HG03432 (cell line): ENCODE measurements around the gene JAKMIP1.
"Not testable (repeated sequence)": the region's sequence is repeated elsewhere in the genome, so short reads cannot be mapped to it uniquely, and the experiment has no call there.

Experiments
- ATAC-seq: cut with Tn5 transposase; IDR thresholded peaks from one replicate; pipeline ENCODE4 v1.9.1; 2021; ENCODE audit warnings: mild to moderate bottlenecking, moderate library complexity; ENCODE audit not compliant: unreplicated experiment

The JAKMIP1 gene

DNA sequence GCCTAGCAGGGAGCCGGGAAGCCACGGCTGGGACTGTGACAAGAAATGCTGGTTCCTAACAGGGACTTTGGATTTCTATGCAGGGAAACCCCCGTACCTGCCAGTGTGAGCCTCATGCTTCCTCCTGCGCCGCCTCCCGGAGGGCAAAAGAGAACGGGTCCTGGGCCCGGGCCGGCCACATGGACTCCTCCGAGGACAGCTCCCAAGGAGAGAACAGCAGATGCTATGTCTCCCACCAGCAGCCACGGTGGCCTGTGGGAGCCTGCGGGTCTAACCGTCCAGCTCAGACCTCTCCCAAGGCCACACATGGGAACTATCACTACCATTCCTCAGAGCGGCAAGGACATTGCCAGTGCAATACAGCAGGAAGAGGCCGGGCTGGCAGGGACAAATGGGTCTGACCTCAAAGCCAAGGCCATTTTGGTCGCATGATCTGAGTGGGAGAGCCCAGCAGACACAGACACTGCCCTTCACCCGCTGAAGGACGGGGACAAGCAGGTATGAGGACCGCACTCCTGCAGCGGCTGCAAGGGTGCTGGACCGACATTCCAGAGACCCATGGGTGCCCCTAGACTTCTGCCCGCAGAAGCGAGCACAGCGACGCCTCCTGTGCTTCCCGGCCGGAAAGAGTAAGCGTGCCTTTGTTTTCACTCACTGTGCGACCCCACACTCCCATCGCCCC is 177.6 kb downstream of the JAKMIP1 start:
- ATAC-seq = no peak

DNA sequence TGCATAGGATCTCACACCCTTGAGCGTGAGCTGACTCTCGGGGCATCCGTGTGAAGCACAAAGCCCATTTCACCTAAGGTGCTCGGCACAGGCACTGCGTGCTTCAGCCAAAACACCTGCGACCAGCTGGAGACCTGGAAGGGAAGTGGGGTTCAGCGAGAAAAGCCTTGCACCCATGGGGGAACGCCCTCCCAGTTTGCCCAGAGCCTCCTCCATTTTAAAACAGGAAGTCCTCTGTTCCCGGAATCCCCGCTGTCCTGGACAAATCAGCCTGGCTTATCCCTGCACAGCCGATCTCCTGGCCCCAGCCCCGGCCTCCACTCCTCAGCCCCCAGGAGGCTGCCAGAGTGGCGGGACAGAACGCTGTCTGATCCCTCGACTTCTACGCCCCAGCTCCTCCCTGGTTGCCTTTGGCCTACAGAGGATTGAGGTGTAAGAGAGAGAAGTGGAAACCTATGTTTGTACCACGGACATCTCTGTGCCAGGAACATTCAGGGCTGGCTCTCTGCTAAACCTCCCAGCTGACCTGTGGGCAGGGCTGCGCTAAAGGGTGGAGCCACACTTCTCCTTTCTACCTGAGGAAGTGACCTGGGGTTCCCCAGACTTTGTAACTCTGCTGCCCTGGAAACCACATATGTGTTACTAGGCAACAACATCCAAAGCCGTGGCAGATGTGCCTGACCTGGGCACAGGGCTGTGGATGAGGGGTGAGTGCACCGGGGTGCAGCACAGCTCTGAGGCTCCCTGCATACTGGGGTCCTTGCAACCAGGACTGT is 178.3 kb downstream of the JAKMIP1 start:
- ATAC-seq = no peak

DNA sequence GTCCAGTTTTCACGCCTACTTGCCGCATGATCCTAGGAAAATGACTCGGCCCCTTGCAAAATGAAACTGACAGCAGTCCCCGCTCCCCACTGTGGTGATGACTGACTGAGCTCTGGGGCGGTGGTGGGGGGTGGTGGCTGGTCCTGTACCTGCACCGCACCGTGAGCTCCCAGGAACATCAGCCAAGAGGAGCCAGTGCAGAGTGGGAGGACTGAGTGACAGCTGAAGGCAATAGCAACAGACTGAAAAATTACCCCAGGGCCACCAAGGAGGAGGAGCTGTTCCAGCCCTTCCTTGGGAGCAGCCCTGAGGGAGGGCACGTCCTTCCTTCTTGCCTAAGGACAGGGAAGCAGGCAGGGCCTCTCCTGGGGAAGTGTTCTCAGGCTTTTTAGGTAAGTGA is 179.7 kb downstream of the JAKMIP1 start:
- no peak for ATAC-seq

DNA sequence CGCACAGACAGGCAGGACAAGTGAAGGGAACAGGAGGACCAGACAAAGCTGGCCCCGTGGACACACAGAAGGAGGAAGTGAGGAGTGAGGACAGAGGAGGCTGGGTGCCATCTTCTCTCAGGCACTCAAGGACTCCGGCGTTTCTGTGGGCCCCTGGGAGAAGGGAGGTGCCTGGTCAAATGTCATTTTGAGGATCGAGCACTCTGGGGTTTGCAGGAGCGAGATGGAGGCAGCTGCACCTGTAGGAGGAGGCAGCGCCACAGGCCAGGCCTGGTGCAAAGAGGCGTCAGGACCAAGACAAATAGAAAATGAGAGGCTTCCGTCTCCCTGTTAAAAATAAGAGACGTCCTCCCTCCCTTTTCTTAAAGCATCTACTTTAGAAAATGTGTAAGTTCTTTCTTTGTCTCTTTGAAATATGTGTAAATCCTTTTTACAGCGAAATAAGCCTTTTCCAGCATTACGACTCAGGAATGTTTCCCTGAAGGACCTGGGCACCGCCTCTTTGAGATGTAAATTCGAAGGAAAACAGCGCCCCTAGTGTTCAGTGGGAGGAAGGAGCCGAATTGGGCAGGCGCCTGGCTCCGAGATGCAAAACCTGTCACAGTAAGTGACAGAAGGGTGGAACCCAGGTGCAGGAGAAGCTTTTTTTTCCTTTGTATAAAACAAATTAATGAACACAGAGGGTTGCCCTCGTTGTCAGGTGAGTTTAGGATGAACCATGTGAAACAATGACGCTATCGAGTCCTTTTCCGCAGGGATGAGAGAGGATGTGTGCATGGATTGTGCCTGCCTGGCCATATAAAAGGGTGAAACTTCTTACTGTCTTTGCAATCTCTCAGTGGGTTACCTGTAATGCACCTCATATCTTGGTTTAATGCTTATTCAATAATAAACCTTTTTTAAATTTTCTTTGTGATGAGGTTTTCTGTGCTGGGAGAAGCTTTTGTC is 180.8 kb downstream of the JAKMIP1 start:
- no peak for ATAC-seq

DNA sequence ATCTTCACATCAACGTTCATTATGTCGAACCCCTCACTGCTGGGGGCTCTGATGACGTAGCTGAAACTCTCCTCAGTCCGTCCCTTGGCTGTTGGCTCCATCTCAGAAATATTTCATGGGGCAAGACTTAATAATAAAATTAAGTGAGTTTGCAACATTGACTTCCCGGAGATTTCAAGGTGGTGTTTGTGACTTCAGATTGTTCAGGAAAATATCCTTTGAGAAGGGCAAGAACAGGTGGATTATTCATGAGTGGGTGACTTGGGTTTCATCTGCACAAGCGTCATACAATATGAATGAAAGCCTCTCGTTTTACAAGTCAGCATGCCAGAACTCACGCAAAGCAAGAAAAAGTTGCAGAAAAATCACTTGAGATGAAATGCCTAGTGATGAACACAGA is 182.0 kb downstream of the JAKMIP1 start, which contains the start of gene C4orf50:
Gene C4orf50, minus strand, starts transcription at position 101 of the 400 bp plus-strand sequence.
- no peak for ATAC-seq

DNA sequence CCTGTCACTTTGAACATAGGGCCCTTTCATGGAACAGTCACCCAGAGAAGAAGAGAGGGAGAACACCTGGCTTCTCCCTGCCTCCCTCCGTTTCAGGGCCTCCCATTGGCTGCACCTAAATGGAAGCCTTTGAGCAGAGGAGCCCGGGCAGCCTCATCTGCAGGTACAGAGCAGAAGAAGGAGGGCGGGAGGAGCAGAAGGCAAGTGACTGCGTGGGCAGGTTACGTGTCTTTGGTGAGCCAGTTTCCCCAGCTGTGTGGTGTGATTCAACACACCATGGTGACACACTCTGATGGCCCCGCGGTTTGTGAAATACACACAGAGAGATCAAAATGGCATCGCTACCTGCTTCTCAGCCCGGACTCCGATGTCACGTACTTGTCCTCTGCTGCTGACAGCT is 182.5 kb downstream of the JAKMIP1 start:
- ATAC-seq = no peak

DNA sequence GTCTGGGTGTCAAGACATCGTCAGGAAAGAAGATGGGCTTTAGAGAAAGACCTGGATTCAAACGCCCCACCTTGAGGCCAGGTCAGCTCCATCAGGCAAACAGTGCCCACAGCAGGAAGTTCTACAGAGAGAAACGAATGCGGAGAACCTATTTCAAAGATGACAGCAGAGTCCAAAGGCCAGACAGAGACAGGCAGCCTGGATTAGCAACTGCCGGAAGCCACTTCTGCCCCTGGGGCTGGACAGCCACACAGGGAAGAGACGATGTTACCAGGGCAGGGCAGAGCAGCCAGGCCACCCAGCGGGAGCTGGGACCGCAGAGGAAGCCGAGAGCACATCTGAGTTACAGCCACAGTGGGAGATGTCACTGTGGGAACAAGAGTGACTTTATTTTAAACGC is 183.3 kb downstream of the JAKMIP1 start:
- no peak for ATAC-seq

DNA sequence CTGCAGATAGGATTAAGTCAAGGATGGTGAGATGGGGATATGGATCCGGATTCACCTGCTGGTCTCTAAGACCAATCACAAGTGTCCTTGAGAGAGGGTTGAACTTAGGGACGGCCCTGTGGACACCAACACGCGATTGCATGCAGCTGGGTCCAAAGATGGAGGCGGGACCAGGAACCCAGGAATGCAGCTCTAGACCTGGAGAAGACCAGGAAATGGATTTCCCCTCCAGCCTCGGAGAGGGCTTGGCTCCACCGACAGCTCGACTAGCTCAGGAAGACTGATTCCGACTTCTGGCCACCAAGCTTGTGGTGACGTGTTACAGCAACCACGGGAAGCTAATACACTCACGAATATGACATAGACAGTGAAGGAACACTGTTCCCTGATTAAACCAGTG is 186.8 kb downstream of the JAKMIP1 start:
- no peak for ATAC-seq

DNA sequence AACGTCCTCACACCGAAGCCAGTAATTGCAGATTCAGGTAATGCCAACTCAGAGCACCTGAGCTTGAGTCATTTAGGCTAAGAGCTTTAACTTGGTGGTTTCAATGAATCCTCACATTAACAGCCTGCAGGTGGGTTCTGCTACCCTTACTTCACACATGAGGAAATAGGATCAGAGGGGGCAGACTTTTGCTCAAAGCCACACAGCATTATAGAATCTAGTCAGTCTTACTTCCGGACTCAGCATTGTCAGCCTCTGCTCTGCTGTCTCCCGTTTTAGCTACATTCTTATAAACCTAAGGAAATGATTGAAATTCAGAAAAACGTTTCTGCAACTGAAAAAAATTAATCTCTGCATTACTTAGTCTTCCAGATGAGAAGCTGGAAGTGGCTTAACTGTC is 188.1 kb downstream of the JAKMIP1 start:
- no peak for ATAC-seq

DNA sequence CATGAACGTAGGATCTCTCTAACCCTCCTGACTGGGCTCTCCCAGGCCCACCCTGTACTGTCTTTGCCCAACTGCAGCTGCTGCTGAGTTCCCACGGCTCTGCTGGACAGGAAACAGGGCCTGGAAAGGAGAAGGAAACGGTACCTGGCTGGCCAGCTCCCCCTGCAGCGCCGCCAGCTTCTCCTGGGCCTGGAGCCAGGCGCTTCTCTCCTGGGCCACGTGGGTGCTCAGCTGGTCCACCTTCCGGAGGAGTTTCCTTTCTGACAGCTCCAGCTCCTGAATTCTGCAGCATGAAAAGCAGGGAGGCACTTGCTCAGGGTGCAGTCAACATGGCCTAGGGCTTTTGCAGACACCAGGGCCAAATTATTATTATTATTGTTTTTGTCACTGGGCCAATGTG is 188.7 kb downstream of the JAKMIP1 start:
- no peak for ATAC-seq

DNA sequence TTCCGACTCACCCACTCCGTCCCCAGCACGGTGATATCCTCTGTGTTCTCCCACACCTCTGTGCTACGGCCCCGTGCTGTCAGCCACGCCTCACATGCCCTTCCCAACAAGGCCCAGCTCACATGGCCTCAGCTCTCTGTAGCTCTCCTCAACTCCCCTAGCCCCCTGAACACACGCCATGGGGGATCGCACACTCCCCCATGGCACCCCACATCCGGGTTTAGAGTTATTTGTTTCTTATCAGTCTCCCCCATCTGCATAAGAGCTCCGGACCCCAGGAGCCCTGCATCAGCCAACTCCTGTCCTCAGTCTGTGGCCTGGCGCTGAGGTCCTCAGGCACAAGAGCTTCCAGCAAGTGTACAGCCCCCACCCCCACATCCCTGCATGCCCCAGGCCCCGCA is 189.1 kb downstream of the JAKMIP1 start:
- ATAC-seq = no peak

DNA sequence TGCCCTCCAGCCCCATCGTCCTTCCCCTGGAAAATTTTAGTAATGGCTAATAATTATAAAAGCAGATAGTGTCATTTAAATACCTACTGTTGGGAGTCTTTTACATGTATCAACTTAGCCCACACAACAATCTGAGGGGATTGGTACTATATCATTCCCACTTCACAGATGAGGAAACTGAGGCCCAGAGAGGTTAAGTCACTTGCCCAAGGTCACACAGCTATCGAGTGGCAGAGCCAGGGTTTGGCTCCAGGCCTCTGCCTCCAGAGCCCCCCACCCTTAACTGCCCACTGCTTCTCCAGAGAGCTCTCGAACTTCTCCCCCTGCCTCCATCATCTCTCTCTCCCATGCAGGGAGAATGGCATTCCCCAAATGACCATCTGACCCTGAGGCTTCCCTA is 189.6 kb downstream of the JAKMIP1 start:
- ATAC-seq = no peak

DNA sequence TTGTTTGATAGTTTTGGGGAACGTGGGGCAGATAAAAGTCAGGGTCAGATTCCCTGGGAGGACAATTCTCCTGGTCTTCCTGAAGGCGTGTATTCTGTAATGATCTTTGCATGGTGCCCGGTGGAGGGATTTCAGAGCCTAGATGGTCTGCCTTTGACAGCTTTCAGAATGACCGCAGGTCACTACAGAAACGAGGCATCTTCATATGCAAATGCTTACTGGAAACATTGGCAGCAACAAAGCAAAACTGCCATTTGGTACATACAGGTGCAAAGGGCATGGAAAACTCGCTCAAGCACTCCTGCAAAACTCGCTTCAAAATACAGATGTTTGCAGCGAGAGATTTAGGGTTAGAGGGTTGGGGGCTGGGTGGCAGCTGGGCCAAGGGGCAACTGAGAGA is 190.9 kb downstream of the JAKMIP1 start:
- no peak for ATAC-seq

DNA sequence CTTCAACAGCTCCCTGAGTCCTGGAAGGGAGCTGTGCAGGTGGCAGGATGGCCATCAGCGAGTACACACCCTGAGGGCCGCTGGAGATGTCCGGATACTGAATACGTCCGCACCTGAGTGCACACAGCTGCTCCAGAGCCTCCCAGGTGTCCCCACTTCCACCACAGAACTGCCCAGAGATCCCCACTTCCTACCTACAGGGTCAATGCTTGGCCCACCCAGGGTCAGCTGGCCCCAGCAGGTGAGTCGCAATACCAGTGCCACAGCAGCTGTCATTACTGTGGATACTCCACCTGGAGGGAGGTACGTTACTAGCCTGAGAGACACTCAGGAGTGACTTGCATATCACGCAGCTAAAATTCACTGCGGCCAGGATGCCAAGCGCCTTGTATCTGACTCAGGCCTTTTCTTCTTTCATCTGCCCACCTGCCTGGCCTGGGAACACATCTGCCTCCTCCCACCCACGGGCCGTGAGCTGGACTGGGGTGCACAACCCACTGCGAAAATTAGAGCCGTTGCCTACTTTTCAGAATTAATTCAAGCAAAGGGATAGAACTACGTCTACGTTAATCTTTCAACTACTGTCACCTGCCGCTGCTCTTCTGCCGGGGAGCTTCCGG is 191.5 kb downstream of the JAKMIP1 start:
- no peak for ATAC-seq

DNA sequence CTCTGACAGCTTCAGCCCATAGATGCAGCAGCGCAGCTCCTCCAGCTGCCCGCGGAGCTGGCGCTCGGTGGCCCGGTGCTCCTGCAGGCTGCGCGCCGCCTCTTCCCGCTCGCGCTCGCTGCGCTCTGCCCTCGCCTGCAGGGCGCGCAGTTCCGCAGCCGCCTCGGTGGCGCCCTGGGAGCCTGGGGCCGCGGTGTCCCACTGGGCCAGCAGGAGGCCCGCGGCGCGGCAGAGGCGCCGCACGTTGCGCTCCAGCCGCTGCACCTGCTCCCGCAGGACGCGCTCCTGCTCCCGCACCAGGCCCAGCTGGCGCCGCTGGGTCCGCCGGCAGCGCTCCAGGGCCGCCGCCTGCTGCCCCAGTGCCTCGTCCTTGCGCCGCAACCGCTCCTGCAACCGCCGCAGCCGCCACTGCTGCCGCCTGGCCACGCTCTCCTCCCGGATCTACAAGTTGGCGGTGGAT is 192.2 kb downstream of the JAKMIP1 start:
- ATAC-seq = no peak

DNA sequence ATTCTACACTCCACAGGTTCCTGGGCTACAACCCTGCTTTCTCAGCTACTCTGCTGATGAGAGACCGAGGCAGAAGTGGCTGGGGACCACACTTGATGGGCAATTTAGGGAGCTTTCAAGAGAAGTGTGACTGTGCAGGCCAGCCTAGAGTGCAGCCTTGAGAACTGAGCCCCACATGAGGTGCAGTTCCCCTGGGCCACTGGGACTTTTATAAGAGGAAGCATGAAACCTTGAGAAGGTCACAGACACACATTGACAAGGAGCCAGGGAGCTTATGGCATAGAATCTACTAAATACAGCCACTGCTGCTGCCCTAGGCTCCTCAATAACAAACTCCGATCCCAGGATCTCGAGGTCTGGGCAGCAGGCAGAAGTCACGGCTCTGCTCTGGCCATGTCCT is 195.2 kb downstream of the JAKMIP1 start:
- no peak for ATAC-seq

DNA sequence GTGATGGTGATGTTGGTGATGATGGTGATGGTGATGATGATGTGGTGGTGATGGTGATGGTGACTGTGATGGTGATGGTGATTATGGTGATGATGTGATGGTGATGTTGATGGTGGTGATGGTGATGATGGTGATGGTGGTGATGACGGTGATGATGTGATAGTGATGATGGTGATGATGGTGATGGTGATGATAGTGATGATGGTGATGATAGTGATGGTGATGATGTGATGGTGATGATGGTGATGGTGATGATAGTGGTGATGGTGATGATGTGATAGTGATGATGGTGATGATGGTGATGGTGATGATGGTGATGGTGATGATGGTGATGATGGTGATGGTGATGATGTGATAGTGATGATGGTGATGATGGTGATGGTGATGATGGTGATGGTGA is 196.9 kb downstream of the JAKMIP1 start:
- not testable (repeated sequence) for ATAC-seq

DNA sequence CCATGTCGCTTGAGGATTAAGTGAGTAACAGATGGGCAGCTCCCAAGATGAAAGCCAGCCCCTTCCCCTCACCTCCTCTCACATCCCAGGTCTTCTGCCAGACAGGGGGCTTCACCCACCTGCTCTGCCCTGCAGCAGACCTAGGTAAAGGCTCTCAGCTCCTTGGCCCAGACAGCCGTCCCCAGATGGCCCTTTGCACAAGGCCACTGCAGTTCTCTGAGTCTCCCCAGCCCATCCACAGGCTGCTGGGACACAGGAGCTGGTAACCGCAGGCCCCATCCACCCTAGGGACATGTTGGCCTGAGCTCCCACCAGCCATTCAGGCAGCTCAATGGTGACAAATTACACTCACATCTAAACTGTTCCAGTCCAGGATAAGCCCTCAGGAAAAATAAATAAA is 197.4 kb downstream of the JAKMIP1 start:
- ATAC-seq = no peak

DNA sequence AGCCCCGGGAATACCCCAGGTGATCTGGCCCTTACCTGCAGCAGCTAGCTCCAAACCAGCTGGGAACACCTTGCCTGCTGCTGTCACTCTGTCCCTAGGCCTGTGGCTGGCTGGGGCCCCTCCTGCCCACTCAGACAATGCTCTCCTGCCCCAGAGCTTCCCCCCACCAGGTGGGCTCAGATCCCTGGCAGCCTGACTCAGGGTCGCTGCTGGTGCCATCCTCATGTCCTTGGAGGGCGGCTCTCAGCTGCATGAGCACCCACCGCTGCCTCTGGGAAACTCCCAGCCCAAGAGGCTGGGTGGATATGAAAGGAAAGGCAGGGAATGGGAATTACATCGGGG is 197.9 kb downstream of the JAKMIP1 start:
- no peak for ATAC-seq

DNA sequence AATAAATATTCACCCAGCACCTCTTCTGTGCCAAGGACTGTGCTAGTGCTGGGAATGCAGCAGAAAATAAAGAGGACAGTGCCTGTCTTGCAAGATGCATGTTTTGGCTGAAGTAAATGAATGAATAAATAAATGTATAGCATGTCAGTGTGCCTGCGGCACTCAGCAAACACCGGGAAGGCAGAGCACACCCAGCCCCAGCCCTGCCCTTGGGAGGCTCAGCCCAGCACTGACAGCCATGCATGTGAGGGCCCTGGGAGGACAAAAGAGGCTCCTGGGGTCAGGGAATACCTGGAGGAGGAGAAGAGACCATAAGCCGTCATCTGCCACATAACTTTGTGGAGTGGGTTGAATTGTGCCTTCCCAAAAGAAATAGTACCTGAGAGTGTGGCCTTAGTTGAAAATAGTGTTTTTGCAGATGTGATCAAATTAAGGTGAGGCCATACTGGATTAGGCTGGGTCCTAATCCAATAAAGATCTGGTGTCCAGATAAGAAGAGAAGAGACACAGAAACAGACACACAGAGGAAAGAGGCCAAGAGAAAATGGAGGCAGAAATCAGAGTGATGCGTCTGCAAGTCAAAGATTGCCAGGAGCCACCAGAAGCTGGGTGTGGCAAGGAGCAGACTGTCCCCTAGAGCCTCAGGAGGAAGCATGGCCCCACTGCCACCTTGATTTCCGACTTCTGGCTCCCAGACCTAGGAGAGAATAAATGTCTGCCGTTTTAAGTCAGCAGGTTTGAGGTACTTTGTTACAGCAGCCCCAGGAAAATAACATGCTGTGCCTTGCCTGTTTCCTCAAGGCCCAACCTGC is 198.5 kb downstream of the JAKMIP1 start:
- ATAC-seq = no peak
